SK-N-MC (cell line): Measurements from ENCODE around the gene TEKTIP1.

Source experiments
- DNase-seq: peaks from one replicate; pipeline ENCODE4 v3.0.0-alpha.2; 2011; ENCODE audit warnings: low read depth, low spot score
- H3K27ac ChIP-seq: fragments of 200-600 bp; sonication (generic); 2 replicates; pipeline ENCODE4 v1.5.1; 2016; ENCODE audit warnings: mixed run types
- H3K36me3 ChIP-seq: fragments of 200-600 bp; sonication (generic); 2 replicates; pipeline ENCODE4 v1.6.1; 2017; ENCODE audit warnings: antibody characterized with exemption, low read length, mixed read lengths; ENCODE audit not compliant: insufficient read depth
- H3K4me3 ChIP-seq: fragments of 200-600 bp; sonication (generic); 2 replicates; pipeline ENCODE4 v1.5.1; 2016
- H3K9ac ChIP-seq: fragments of 200-600 bp; sonication (generic); 2 replicates; pipeline ENCODE4 v1.8.0; 2017; ENCODE audit warnings: mixed run types, mixed read lengths; ENCODE audit not compliant: insufficient read length
- H3K9me3 ChIP-seq: fragments of 200-600 bp; sonication (generic); 2 replicates; pipeline ENCODE4 v1.6.1; 2017; ENCODE audit warnings: low read depth, mild to moderate bottlenecking, antibody characterized with exemption, low read length, moderate library complexity, mixed read lengths
- EZH2 ChIP-seq: fragments of 200-600 bp; sonication (generic); IDR thresholded peaks from one replicate; pipeline ENCODE4 v1.6.1; 2017; ENCODE audit warnings: antibody characterized with exemption
- FOXP2 ChIP-seq: optimal IDR thresholded peaks from 2 replicates; pipeline ENCODE3; 2011; ENCODE audit warnings: mild to moderate bottlenecking, moderate library complexity; ENCODE audit not compliant: insufficient read depth; ENCODE audit errors: extremely low read length, control extremely low read depth
- POLR2AphosphoS5 ChIP-seq: IDR thresholded peaks from 2 replicates; pipeline ENCODE4 v1.6.1; 2012; ENCODE audit warnings: mild to moderate bottlenecking, low read depth, low read length, borderline replicate concordance

Gene TEKTIP1

DNA sequence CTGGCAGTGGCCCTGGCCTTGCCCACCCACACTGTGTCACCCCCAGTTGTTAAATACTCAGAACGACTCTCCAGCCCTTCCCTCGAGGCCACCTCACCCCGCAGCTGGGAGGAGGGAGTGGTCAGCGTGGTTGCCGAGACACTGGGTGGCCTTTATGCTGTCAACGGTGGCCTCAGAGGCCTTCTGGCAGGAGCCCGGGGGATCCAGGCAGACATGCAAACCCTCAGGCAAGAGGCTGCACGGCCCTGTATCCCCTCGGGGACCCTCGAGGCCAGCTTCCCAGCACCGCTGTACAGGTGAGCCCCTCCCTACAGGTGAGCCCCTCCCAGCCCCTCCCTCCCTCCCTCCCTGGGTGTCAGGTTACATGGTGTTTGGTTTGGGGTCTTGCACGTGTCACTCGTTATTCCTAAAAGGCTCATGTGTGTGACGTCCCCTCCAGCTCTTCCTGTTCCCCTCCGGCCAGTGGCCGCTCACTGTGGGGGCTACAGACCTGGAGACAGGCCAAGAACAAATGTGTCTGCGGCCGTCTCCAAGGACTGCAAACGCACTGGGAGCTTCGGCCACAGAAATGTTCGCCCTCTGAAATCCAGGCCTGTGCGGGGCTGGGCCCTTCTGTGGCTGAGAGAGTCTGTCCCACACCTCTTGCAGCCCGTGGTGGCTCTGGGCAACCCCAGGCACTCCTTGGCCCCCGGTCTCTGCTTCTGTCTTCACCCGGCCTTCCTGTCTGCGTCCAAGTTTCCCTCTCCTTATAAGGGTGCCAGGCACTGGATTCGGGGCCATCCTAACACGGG, at the start of gene TEKTIP1:
Gene TEKTIP1 (plus strand): TSS at position 210 of the 791 bp plus-strand sequence. CDS start 4 bp downstream, at position 214.
- DNase-seq, result no peak
- no peaks in the 10 kb centered on the region for H3K9me3 ChIP-seq
- no peak within 1 kb of the TSS for H3K27ac ChIP-seq
- no peak within 1 kb of the TSS for H3K9ac ChIP-seq
- peaks cover 8% of the 10 kb centered on the region; the same call in 1 of the 2 replicates for H3K36me3 ChIP-seq
- no peak for TF ChIP-seq FOXP2
- no peak for TF ChIP-seq EZH2
- no peak; the same call in 1 of the 2 replicates for TF ChIP-seq POLR2AphosphoS5
- no peak within 1 kb of the TSS for H3K4me3 ChIP-seq

DNA sequence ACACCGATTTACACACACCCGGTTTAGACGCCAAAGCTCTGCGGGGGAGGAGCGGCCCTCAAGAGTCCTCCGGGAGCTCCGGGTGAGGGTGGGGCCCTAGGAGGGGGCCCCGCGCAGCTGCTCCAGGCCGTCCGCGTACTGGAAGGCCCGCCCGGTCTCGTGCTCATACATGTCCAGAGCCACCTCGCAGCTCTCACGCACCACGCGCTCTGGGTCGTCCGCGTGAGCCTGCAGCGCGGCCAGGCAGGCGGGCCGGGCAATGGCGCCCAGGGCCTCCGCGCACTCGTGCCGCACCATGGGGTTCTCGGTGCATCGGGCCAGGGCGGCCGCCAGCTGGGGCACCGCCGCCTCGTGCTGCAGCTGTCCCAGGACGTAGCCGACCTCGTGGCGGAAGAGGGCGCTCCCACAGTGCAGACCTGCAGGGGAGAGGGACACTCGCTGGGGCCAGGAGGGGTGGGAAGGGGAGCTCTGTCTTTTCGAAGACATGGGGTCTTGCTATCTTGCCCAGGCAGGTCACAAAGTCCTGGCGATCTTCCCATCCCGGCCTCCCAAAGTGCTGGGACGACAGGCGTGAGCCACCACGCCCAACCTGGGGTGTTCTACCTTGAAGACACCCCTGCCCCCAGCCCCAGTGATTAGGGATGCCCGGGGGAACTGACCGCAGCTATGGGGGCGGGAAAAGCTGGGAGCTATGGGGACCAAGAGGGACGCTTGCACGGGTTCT, 47.4 kb upstream of the TEKTIP1 start:
- Histone ChIP-seq H3K27ac (no peak overlapping the region), H3K9me3 (no peaks in the 10 kb centered on the region), H3K9ac (no peak overlapping the region), H3K4me3 (no peak overlapping the region), H3K36me3 (peaks cover 19% of the 10 kb centered on the region; the same call in 1 of the 2 replicates)
- no peak for DNase-seq
- no peak for TF ChIP-seq POLR2AphosphoS5
- no peak for TF ChIP-seq EZH2
- TF ChIP-seq FOXP2, result no peak

DNA sequence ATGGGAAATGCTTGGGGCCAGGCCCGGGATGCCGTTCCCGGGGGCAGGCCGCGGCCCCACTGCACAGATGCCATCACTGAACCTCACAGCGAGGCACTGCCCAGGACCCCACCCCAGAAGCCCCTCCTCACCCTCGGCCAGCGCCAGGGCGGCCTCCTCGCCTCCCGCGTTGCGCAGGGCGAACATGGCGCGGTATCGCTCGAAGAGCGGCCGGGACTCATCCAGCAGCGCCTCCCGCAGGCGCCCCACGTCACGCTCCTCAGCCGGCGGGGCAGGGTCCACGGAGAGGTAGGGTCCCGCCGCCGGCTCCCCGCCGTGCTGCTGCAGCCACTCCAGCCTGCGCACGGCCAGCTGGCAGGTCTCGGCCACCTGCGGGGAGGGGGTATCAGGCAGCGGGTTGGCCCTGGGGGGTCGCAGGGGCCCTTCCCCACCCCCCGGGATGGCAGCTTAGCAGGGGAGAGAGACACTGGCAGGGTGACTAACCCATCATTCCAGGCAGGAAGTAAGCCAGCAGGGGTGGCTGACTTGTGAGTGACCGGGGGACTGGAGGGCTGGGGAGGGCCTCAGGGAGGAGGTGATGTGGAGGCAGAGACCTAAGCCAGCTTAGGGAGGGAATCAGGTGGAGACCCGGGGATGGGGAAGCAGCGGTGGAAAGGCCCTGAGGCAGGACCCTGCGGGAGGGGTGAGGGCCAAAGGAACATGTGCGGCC, 46.7 kb upstream of the TEKTIP1 start:
- no peaks in the 10 kb centered on the region for H3K9me3 ChIP-seq
- no peak for DNase-seq
- H3K4me3 ChIP-seq, result no peak overlapping the region
- H3K27ac ChIP-seq, result no peak overlapping the region
- TF ChIP-seq POLR2AphosphoS5 (no peak), FOXP2 (no peak), EZH2 (no peak)
- no peak overlapping the region for H3K9ac ChIP-seq
- H3K36me3 ChIP-seq, result peaks cover 21% of the 10 kb centered on the region; the same call in 1 of the 2 replicates

DNA sequence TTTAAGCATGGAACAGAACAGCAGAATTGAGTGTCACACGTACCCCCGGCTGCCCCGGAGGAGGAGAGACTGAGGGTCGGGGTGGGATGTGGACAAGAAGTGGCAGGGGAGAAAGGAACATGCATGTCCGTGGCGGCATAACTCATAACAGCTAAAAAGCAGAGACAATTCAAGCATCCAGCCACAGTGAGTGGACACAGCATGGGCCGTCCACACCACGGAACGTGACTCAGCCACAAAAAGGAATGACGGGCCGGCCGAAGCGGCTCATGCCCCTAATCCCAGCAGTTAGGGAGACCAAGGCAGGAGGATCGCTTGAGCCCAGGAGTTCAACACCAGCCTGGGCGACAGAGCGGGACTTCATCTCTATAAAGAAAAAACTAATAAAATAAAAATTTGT, 46.1 kb upstream of the TEKTIP1 start:
- peaks cover 25% of the 10 kb centered on the region; the same call in 1 of the 2 replicates for H3K36me3 ChIP-seq

DNA sequence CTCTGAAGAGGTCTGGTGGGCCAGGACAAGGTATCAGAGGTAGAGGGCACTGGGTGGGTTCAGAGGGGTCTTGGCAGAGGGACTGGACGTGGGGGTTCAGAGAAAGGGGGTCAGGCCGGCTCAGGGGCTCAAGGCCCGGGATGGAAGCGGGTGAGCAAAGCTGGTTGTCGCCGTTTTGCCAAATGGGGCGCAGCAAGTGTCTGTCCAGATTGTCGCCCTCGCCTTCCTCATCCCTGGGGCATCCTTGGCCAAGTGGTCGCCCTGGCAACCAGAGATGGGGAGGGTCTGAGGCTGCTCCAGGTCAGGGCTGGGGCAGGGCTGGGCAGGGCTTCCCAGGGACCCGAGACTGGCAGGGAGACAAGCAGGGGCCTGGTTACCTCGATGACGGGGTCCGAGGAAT, 45.3 kb upstream of the TEKTIP1 start:
- no peak for DNase-seq
- Histone ChIP-seq H3K4me3 (no peak overlapping the region), H3K9ac (no peak overlapping the region), H3K9me3 (no peaks in the 10 kb centered on the region), H3K27ac (no peak overlapping the region), H3K36me3 (peaks cover 25% of the 10 kb centered on the region; the same call in 1 of the 2 replicates)
- no peak for TF ChIP-seq EZH2
- TF ChIP-seq POLR2AphosphoS5, result no peak
- TF ChIP-seq FOXP2, result no peak

More for the DNA sequence above, 46.1 kb upstream of the TEKTIP1 start:
- H3K27ac ChIP-seq, result no peak overlapping the region
- DNase-seq, result no peak
- no peak overlapping the region for H3K4me3 ChIP-seq
- H3K9me3 ChIP-seq, result no peaks in the 10 kb centered on the region
- no peak overlapping the region for H3K9ac ChIP-seq
- TF ChIP-seq POLR2AphosphoS5 (no peak), EZH2 (no peak), FOXP2 (no peak)

DNA sequence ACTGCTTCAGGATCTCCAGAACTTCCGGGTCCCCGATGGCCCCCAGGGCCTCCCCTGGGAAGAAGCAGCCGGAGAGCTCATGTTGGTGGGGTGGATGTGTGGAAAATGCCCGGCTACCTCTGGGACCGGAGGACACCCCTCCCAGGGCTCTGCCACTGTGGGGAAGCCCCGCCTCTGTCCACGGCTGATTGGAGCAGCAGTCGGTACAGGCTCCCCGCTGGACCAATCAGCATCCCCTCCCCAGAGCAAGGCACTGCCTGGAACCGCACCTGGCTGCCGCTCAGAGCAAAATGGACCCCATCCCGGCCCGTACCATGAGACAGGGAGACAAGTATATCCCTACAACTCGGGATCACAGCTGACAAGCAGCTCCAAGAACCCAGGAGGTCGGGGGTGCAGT, 44.9 kb upstream of the TEKTIP1 start:
- Histone ChIP-seq H3K27ac (no peak overlapping the region), H3K4me3 (no peak overlapping the region), H3K36me3 (peaks cover 25% of the 10 kb centered on the region; the same call in 1 of the 2 replicates), H3K9me3 (no peaks in the 10 kb centered on the region), H3K9ac (no peak overlapping the region)
- TF ChIP-seq FOXP2 (no peak), POLR2AphosphoS5 (no peak)
- no peak for DNase-seq

DNA sequence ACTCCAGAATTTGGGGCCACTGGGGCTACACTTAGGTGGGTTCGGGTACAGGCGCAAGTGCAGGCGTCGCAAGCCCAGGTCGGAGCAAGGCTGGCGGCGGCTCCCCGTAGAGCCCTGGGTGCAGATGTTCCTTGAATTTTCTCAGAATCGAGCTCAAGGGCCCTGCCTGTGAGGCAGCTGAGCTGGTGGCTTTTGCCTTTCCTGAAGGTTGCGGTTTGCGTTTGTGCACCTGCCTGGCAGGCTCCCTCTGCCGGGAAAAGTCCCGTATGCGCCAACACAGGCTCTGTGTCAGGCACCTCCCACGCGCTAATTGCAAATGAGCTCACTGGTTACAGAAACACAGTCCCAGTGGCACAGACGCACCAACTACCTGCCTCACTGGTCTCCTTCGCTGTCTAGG, 44.4 kb upstream of the TEKTIP1 start:
- DNase-seq, result no peak
- Histone ChIP-seq H3K27ac (no peak overlapping the region), H3K36me3 (peaks cover 25% of the 10 kb centered on the region; the same call in 1 of the 2 replicates), H3K9ac (no peak overlapping the region), H3K4me3 (no peak overlapping the region), H3K9me3 (no peaks in the 10 kb centered on the region)
- no peak for TF ChIP-seq POLR2AphosphoS5
- TF ChIP-seq FOXP2, result no peak
- no peak for TF ChIP-seq EZH2

DNA sequence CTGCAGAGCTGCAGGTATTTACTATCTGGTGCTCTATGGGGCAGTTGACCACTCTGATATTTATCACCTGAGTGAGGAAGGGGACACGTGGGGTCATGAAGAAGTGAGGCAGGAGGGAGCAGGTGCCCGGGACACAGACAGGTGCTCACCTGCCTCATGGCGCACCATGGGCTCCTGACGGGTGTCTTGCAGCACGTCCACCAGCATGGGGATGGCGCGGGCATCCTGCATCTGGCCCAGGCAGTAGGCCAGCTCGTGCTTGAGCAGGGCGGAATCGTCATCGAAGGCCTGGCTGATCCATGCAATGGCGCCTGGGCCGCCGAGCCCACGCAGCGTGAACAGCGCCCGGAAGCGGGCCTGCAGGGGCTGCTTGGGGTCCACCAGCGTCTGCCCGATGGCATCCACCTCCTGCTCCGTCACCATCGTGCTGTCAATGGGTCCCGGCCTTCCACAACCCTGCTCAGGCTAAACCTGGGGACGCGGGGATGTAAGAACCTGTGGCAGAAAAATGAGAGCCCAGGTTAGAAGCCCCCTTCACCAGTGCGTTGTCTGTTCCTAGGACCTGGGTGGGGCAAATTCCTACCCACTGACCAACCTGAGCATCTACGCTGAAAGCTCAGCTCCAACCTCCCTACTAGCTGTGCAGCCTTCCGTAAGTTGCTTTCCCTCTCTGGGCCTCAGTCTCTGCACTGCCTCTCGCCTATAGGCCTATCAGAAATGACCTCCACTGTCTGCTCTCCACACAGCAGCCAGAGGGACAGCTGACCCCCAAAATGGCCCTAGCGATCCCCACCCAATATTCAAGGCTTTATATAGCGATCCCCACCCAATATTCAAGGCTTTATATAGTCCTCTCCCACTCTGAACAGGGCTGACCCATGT, 42.3 kb upstream of the TEKTIP1 start:
- no peaks in the 10 kb centered on the region for H3K9me3 ChIP-seq
- no peak for DNase-seq
- H3K4me3 ChIP-seq, result no peak overlapping the region
- H3K9ac ChIP-seq, result no peak overlapping the region
- H3K36me3 ChIP-seq, result peaks cover 23% of the 10 kb centered on the region; the same call in 1 of the 2 replicates
- no peak for TF ChIP-seq POLR2AphosphoS5
- TF ChIP-seq EZH2, result no peak
- TF ChIP-seq FOXP2, result no peak
- H3K27ac ChIP-seq, result no peak overlapping the region
